Aorta (tissue), 5 donors: Measurements from ENCODE around the gene RTEL1. TPM values are rescaled to one million over a fixed set of nuclear protein-coding genes. Genes with fewer than 3 reads are reported as not detected.
"Not testable (repeated sequence)": the region's sequence is repeated elsewhere in the genome, so short reads cannot be mapped to it uniquely, and the experiment has no call there.

Experiments used
- ATAC-seq: fragments of 200-7000 bp; cut with Tn5 transposase; one replicate; pipeline ENCODE4 v1.9.1; 2022; ENCODE audit warnings: moderate library complexity; ENCODE audit not compliant: low FRiP score
- DNase-seq, 2 donors: peaks; one replicate each; pipeline ENCODE4 v3.0.0-alpha.2; 2020
- H3K27ac ChIP-seq, 2 donors: one replicate each; pipeline ENCODE4 v1.5.1; 2013; ENCODE audit warnings: low read length in 2 of 2, mild to moderate bottlenecking in 2 of 2, moderate library complexity in 2 of 2, control low read depth in 1 of 2, inconsistent platforms in 1 of 2, low read depth in 1 of 2
- H3K27me3 ChIP-seq, 2 donors: one replicate each; pipeline ENCODE4 v1.6.1; 2013; ENCODE audit warnings: control low read depth in 1 of 2, low read length in 1 of 2, mild to moderate bottlenecking in 1 of 2, moderate library complexity in 1 of 2; ENCODE audit not compliant: insufficient read depth in 2 of 2, control insufficient read depth in 1 of 2
- H3K36me3 ChIP-seq, 2 donors: one replicate each; pipeline ENCODE4 v1.6.1; 2013; ENCODE audit warnings: control low read depth in 1 of 2, low read length in 1 of 2, mild to moderate bottlenecking in 1 of 2; ENCODE audit not compliant: insufficient read depth in 2 of 2, control insufficient read depth in 1 of 2
- H3K4me1 ChIP-seq, 2 donors: one replicate each; pipeline ENCODE4 v1.6.1; 2013; ENCODE audit warnings: low read length in 2 of 2, control low read depth in 1 of 2, mild to moderate bottlenecking in 1 of 2, moderate library complexity in 1 of 2; ENCODE audit not compliant: insufficient read depth in 2 of 2, control insufficient read depth in 1 of 2
- H3K4me3 ChIP-seq, 2 donors: one replicate each; pipeline ENCODE4 v1.5.1; 2013; ENCODE audit warnings: low read length in 2 of 2, control low read depth in 1 of 2, mild to moderate bottlenecking in 1 of 2
- H3K9me3 ChIP-seq: one replicate; pipeline ENCODE4 v1.6.1; 2013; ENCODE audit warnings: mild to moderate bottlenecking, low read length; ENCODE audit not compliant: control insufficient read depth
- WGBS, 2 donors: extraction: QIAGEN DNeasy Blood & Tissue Kit; methylation state at CpG; one replicate each; pipeline ENCODE4 v1.1.7; 2013; 5-methylcytosine and 5-hydroxymethylcytosine counted together
- intact Hi-C, 2 donors: fragments of 100-400 bp; cut with DNase I; formaldehyde crosslinking; loops; one replicate each; pipeline versions ENCODE4 v1.14.2 to v1.15.0; 2022
- polyA plus RNA-seq, 2 donors: library from polyadenylated mRNA; stranded (reverse); fragments of 200-250 nt; gene quantifications; one replicate each; pipeline ENCODE4 v1.2.3, GENCODE V29; 2013
- total RNA-seq, 2 donors: library from RNA; stranded (reverse); fragmentation: NEBNext Ultra II Directional; extraction: Animal tissue kit (Norgen Biotek cat#: 25700); gene quantifications; one replicate each; pipeline ENCODE4 v1.2.1, GENCODE V29; 2021
- donor health status: healthy with polysubstance abuse.
- donor health status: Bipolar disorder and iron deficiency.
- donor health status: DM: no; HTN: no; CAD: no.
- donor health status: DM: no; HTN: no; CAD: no.
- donor health status: DM: yes; HTN: yes; CAD: no.

RTEL1 gene
- total and polyA plus RNA-seq, 4 donors = 6.8 to 114 (median 39.3) TPM

DNA sequence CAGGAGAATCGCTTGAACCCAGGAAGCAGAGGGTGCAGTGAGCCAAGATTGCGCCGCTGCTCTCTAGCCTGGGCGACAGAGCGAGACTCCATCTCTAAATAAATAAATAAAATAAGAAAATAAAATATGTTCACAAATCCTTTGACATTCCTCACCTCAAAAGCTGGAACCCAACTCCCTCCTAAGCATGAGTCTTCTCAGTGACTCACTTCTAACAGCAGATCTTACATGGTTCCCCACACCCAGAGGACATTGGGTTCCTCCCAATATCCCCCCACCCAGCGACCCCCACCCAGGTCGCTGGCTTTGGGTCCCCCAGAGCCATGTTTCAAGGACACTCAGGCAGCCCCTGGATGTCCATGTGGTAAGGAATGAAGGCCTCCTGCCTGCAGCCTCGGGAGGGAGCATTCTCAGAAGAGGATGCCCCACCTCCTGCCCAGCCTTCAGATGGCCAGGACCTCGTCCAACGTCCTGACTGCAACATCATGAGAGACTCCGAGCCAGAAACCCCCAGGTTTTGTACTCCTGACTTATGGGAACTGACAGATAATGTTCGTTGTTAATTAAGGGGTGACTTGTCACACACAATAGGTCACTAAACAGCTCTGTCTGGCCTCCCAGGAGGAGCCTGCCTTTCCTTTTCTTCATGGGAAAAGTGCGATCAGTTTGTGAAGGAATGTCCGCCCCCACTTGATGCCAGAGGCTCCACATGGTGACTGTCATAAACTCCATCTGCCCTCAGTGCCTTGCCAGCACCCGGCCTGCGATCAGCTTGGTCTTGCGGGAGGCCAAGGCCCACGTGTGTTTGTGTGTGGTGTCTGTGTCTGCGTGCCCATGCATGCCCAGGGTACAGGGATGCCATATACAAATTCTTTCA lies 21.1 kb upstream of the RTEL1 start:
- no peak for DNase-seq
- Histone ChIP-seq H3K36me3 (no peaks in the 10 kb centered on the region), H3K4me3 (no peak overlapping the region), H3K4me1 (no peaks in the 10 kb centered on the region), H3K9me3 (no peaks in the 10 kb centered on the region), H3K27ac (no peak overlapping the region), H3K27me3 (no peaks in the 10 kb centered on the region)
- 68 to 73% methylated on average over 19 of the region's 19 CpGs for WGBS, 2 donors
- intact Hi-C loops = no loop called here
- no peak for ATAC-seq

DNA sequence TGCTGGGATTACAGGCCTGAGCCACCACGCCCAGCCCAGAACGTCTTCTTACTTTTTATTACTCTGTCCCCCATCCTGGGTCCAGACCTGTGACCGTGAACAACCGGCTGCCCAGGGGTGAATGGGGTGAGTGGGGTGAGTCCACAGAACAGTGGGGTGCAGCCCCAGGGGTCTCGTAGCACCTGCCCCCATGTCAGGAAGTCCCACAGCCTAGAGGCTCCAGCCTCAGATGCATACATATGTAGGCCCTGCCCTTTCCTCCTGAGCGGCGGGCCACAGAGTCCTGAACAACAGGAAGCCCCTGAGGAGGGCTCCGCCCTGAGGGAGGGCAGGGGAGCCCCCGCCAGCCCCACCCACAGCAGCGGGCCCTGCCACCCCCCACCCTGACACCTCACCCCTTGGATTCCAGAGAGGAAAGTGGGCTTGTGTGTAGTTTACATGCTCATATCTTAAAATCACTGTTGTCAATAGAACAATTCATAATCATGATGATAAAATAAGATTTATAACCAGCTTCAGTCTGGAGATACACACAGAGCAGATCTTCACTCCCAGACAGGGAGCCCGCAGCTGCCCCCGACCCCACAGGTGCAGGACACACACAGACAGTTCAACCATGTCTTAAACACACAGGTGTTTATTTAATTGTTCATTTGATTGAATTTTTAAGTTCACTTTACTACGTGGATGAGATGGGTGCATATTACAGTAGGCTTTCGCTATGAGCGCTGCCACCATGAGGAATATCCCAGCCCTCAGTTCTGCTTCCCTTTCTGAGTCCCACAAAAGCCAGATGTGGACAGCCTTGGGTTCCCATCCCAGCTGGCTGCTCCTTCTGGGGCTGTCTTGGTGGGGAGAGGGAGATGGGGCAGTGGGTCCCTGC lies 18.8 kb upstream of the RTEL1 start:
- no peak for ATAC-seq

DNA sequence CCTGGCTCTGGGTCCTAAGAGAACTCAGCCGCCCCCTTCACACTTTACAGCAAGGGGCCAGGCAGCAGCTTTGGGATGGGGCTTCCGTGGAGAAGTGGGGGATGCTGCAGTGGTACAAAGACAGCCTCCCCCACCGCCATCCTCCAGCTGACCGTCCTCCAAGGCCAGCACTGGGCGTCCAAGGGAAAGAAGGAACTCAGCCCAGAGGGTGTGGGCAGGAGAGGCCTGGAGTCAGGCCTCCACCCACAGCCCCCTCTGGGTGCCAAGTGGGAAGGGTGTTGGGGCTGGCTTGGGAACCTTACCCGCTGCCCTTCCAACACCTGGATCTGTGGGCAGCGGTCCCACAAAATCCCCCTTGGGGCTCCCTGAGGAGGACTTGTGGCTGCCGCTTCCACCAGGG lies 18.0 kb upstream of the RTEL1 start:
- H3K36me3 ChIP-seq = no peaks in the 10 kb centered on the region
- intact Hi-C loops = no loop called here

More for the DNA sequence above, 18.8 kb upstream of the RTEL1 start:
- H3K4me3 ChIP-seq = no peak overlapping the region
- no peaks in the 10 kb centered on the region for H3K27me3 ChIP-seq
- no peaks in the 10 kb centered on the region for H3K9me3 ChIP-seq
- H3K27ac ChIP-seq = no peak overlapping the region
- no peaks in the 10 kb centered on the region for H3K36me3 ChIP-seq
- DNase-seq = no peak
- 73% methylated on average over 15 of the region's 15 CpGs for WGBS, 2 donors
- intact Hi-C loops = no loop called here
- H3K4me1 ChIP-seq = no peaks in the 10 kb centered on the region

DNA sequence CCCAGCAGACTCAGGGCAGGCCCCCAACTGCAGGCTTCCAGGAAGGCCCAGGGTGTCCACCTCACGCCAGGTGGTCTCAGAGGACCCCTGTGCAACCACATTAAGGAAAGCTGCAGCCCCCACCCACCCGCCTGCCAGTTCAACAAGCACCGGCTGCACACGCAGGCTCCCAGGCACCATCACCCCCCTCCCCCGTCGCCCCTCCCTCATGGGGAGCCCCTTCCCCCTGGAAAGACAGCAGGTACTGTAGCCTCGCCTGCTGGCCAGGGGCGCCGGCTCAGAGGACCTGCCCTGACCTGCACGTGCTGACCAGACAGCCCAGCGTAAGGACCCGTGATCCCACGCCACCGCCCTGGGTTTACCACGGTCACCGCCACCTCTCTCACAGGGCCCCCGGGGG lies 17.4 kb upstream of the RTEL1 start:
- ATAC-seq, H3K4me1 ChIP-seq, H3K36me3 ChIP-seq, H3K4me3 ChIP-seq, H3K27ac ChIP-seq, DNase-seq, H3K27me3 ChIP-seq, intact Hi-C loops, H3K9me3 ChIP-seq: not testable (repeated sequence)
- 80 to 81% methylated on average over 6 to 17 of the region's 17 CpGs for WGBS, 2 donors

More for the DNA sequence above, 18.0 kb upstream of the RTEL1 start:
- 70 to 73% methylated on average over 8 of the region's 8 CpGs for WGBS, 2 donors
- H3K4me1 ChIP-seq = no peaks in the 10 kb centered on the region
- no peak overlapping the region for H3K27ac ChIP-seq
- H3K4me3 ChIP-seq = no peak overlapping the region
- DNase-seq (no peak), ATAC-seq (no peak)
- no peaks in the 10 kb centered on the region for H3K9me3 ChIP-seq
- H3K27me3 ChIP-seq = no peaks in the 10 kb centered on the region

DNA sequence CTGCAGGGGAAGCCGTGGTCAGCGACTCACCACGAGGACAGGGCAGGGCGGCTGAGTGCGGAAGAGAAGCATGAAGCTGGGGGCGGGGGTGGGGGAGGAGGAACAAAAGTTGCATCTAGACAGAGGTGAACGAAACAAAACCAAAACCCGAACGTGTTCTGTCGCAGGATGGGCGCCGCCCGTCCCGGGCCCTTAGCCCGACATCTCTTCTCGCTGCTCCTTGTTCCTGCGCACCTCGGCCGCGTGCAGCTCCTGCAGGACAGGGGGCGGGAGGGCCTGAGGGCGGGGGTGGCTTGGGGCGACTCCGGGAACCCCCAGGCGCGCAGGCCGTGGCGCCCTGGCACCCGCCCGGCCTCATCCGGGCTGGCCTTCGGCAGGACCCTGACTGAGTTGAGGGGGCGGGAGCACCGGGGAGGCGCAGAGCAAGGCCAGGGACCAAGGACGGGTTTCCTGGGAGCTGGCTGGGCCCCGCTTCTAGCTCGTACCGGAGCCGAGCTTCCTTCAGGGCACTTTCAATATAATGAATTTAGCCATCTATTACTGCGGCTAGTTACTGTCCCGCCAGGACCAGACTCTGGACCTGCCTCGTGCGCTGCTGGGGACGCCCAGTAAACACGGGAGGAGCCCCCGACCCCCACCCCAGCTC lies 16.8 kb upstream of the RTEL1 start:
- intact Hi-C loops = no loop called here
- 60 to 63% methylated on average over 36 to 42 of the region's 47 CpGs for WGBS, 2 donors
- H3K27ac ChIP-seq = peak overlapping the region in 1 of 2 donors; percentile 20
- no peaks in the 10 kb centered on the region for H3K36me3 ChIP-seq
- ATAC-seq = peak; percentile 37
- no peaks in the 10 kb centered on the region for H3K4me1 ChIP-seq
- DNase-seq = peak in 1 of 2 donors; percentile 63
- H3K27me3 ChIP-seq = no peaks in the 10 kb centered on the region
- no peak overlapping the region for H3K4me3 ChIP-seq
- H3K9me3 ChIP-seq = no peaks in the 10 kb centered on the region

DNA sequence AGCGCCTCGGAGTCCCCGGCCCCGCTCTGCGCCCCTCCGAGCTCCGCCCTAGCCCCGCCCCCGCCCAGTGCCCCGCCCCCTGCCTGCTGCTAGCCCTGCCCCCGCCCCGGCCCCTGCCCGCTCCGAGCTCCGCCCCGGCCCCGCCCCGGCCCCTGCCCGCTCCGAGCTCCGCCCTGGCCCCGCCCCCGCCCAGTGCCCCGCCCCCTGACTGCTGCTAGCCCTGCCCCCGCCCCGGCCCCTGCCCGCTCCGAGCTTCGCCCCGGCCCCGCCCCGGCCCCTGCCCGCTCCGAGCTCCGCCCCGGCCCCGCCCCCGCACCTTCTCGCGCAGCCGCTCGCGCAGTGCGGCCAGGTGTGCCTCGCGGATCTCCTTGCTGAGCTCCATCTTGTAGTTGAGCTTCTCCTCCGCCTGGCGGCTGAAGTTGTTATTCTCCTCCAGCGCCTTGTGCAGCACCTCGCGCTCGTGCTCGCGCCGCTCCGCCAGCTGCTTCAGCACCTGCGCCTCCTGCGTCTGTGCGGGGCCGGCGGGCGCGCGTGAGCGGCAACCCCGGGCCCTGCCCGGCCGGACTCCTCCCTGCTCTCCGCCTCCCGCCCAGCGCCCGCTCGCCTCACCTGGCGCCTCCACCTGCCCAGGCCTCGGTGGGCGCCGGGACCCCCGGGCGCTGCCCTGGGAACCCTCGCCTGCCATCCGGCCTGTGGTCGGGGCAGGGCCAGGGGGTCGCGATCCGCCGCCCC lies 16.2 kb upstream of the RTEL1 start:
- WGBS, 2 donors = 3% methylated on average over 48 to 86 of the region's 86 CpGs
- H3K4me3 ChIP-seq = peak overlapping the region in 1 of 2 donors; percentile 13
- DNase-seq (peak; percentile 89 to 95), ATAC-seq (peak; percentile 94)
- no peaks in the 10 kb centered on the region for H3K4me1 ChIP-seq
- H3K36me3 ChIP-seq = no peaks in the 10 kb centered on the region
- no peaks in the 10 kb centered on the region for H3K27me3 ChIP-seq
- no peaks in the 10 kb centered on the region for H3K9me3 ChIP-seq
- intact Hi-C loops = no loop called here
- no peak overlapping the region for H3K27ac ChIP-seq

DNA sequence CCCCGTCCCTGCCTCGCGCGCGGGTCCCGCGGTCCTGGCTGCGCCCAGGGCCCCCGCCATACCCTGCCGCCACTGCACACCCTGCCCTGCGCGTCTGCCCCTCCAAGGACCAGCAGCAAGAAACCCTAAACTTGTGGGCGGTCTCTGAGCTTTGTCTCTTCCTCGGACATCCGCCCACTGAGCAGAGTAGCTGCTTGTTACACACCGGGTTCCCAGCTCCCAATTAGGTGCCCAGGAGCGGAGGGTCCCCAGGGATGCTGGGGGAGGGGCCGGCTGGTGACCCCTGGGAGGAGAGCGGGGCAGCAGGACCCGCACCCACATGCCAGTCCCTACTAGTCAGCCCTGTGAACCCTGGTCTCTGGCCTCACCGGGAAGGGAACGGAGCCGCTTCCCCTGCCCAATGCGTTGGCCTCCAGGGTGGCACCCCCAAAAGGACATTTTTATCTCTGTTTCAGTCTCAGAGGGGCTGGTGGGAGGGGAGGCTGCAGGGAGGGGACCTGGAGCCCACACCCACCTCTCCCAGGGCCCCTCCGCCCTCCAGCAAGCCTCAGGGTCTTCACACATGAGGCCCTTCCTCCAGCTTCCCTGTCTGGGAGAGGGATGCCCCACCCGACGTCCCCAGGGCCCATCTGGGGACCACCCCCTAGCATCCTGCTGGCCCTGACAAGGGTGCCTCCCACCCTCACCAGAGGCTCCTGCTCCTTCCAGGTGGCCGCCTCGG lies 15.4 kb upstream of the RTEL1 start:
- ATAC-seq (no peak), DNase-seq (no peak)
- intact Hi-C loops = no loop called here
- Histone ChIP-seq H3K4me1 (no peaks in the 10 kb centered on the region), H3K27ac (no peak overlapping the region), H3K27me3 (no peaks in the 10 kb centered on the region), H3K4me3 (no peak overlapping the region), H3K9me3 (no peaks in the 10 kb centered on the region), H3K36me3 (no peaks in the 10 kb centered on the region)
- WGBS, 2 donors = 49 to 54% methylated on average over 23 to 29 of the region's 29 CpGs
